Nephron progenitor cell (in vitro differentiated cells): ENCODE measurements around the gene RNF145.
"Not testable (repeated sequence)": the region's sequence is repeated elsewhere in the genome, so short reads cannot be mapped to it uniquely, and the experiment has no call there.

Source experiments
- DNase-seq: peaks from one replicate; pipeline ENCODE4 v3.0.0; 2021
- H3K27ac Mint-ChIP-seq: 2 replicates; pipeline ENCODE4 v1.8.0; 2021; ENCODE audit warnings: mild to moderate bottlenecking, moderate library complexity, mixed read lengths
- H3K27me3 Mint-ChIP-seq: 2 replicates; pipeline ENCODE4 v1.8.0; 2021; ENCODE audit warnings: mild to moderate bottlenecking, low read depth, mixed read lengths; ENCODE audit not compliant: poor library complexity
- H3K36me3 Mint-ChIP-seq: 2 replicates; pipeline ENCODE4 v1.8.0; 2021; ENCODE audit warnings: low read depth, mixed read lengths
- H3K4me1 Mint-ChIP-seq: 2 replicates; pipeline ENCODE4 v1.8.0; 2021; ENCODE audit warnings: mixed read lengths
- H3K4me3 Mint-ChIP-seq: 2 replicates; pipeline ENCODE4 v1.8.0; 2021; ENCODE audit warnings: mild to moderate bottlenecking, moderate library complexity, mixed read lengths
- H3K9me3 Mint-ChIP-seq: 2 replicates; pipeline ENCODE4 v1.8.0; 2021; ENCODE audit warnings: mild to moderate bottlenecking, moderate library complexity, mixed read lengths
- CTCF ChIP-seq: fragments of 200-600 bp; sonication (generic); IDR thresholded peaks from 2 replicates; pipeline ENCODE4 v1.5.0; 2021; ENCODE audit warnings: antibody characterized with exemption

Gene RNF145

GRCh38 chr5:159149085-159149484 is 60.3 kb downstream of the RNF145 start:
- H3K4me1 Mint-ChIP-seq: peaks cover 9% of the 10 kb centered on the region
- peaks cover 16% of the 10 kb centered on the region for H3K9me3 Mint-ChIP-seq
- DNase-seq: no peak
- no peaks in the 10 kb centered on the region for H3K36me3 Mint-ChIP-seq
- peaks cover 6% of the 10 kb centered on the region for H3K27me3 Mint-ChIP-seq
- no peak overlapping the region for H3K27ac Mint-ChIP-seq
- H3K4me3 Mint-ChIP-seq: no peak overlapping the region
- TF ChIP-seq CTCF: no peak

- Mint-ChIP-seq H3K27ac (no peak overlapping the region), H3K27me3 (peaks cover 8% of the 10 kb centered on the region), H3K4me3 (no peak overlapping the region), H3K4me1 (peaks cover 9% of the 10 kb centered on the region), H3K36me3 (no peaks in the 10 kb centered on the region), H3K9me3 (peaks cover 16% of the 10 kb centered on the region)
- TF ChIP-seq CTCF: no peak
- no peak for DNase-seq
These were observed 61.4 kb downstream of the RNF145 start for GRCh38 chr5:159147976-159148375.

GRCh38 chr5:159146839-159147238 is 62.5 kb downstream of the RNF145 start:
- Mint-ChIP-seq H3K4me1 (peaks cover 9% of the 10 kb centered on the region), H3K27ac (no peak overlapping the region), H3K27me3 (peaks cover 11% of the 10 kb centered on the region), H3K9me3 (peaks cover 16% of the 10 kb centered on the region), H3K36me3 (no peaks in the 10 kb centered on the region), H3K4me3 (no peak overlapping the region)
- TF ChIP-seq CTCF: no peak
- DNase-seq: no peak

GRCh38 chr5:159145160-159145559 is 64.2 kb downstream of the RNF145 start:
- H3K4me1 Mint-ChIP-seq, H3K36me3 Mint-ChIP-seq, DNase-seq, H3K27ac Mint-ChIP-seq, H3K4me3 Mint-ChIP-seq: not testable (repeated sequence)
- H3K9me3 Mint-ChIP-seq: peaks cover 11% of the 10 kb centered on the region
- H3K27me3 Mint-ChIP-seq: peaks cover 13% of the 10 kb centered on the region

- Mint-ChIP-seq H3K4me3 (no peak overlapping the region), H3K27me3 (peaks cover 28% of the 10 kb centered on the region), H3K9me3 (peaks cover 8% of the 10 kb centered on the region), H3K4me1 (no peaks in the 10 kb centered on the region), H3K36me3 (no peaks in the 10 kb centered on the region), H3K27ac (no peak overlapping the region)
- TF ChIP-seq CTCF: no peak
- DNase-seq: no peak
These were observed 69.6 kb downstream of the RNF145 start for GRCh38 chr5:159139802-159140201.

GRCh38 chr5:159135896-159136531 is 73.3 kb downstream of the RNF145 start:
- peaks cover 23% of the 10 kb centered on the region for H3K4me1 Mint-ChIP-seq
- H3K9me3 Mint-ChIP-seq: peaks cover 5% of the 10 kb centered on the region
- H3K4me3 Mint-ChIP-seq: no peak overlapping the region
- H3K27me3 Mint-ChIP-seq: peaks cover 30% of the 10 kb centered on the region
- no peak for DNase-seq
- no peak overlapping the region for H3K27ac Mint-ChIP-seq
- no peaks in the 10 kb centered on the region for H3K36me3 Mint-ChIP-seq
- TF ChIP-seq CTCF: no peak
